Naive B cell (primary cell): ENCODE results near the gene KIN. TPM values are rescaled to one million over a fixed set of nuclear protein-coding genes. Genes with fewer than 3 reads are reported as not detected.

Experiments used
- ATAC-seq, 2 donors: fragments of 150-1000 bp; cut with Tn5 transposase; 2 replicates each; pipeline ENCODE4 v1.10.0; 2021; ENCODE audit warnings: low read depth in 2 of 2, mild to moderate bottlenecking in 2 of 2, moderate library complexity in 2 of 2
- DNase-seq: peaks from one replicate; pipeline ENCODE4 v3.0.0; 2022
- H3K27ac Mint-ChIP-seq, 6 donors: one replicate each; pipeline ENCODE4 v1.8.0; 2020 to 2022; ENCODE audit warnings: mild to moderate bottlenecking in 6 of 6, mixed read lengths in 6 of 6, moderate library complexity in 5 of 6, inconsistent platforms in 2 of 6
- H3K27me3 Mint-ChIP-seq, 3 donors: one replicate each; pipeline ENCODE4 v1.8.0; 2021 to 2022; ENCODE audit warnings: mixed read lengths in 3 of 3, mild to moderate bottlenecking in 1 of 3
- H3K36me3 Mint-ChIP-seq, 2 donors: one replicate each; pipeline ENCODE4 v1.8.0; 2020 to 2022; ENCODE audit warnings: mixed read lengths in 2 of 2, inconsistent platforms in 1 of 2, mild to moderate bottlenecking in 1 of 2
- H3K4me1 Mint-ChIP-seq, 3 donors: one replicate each; pipeline ENCODE4 v1.8.0; 2020 to 2022; ENCODE audit warnings: mixed read lengths in 3 of 3, inconsistent platforms in 1 of 3, mild to moderate bottlenecking in 1 of 3, moderate library complexity in 1 of 3
- H3K4me3 Mint-ChIP-seq, 8 donors: one replicate each; pipeline ENCODE4 v1.8.0; 2020 to 2022; ENCODE audit warnings: mild to moderate bottlenecking in 8 of 8, mixed read lengths in 8 of 8, moderate library complexity in 8 of 8, inconsistent platforms in 2 of 8
- H3K9me3 Mint-ChIP-seq, 7 donors: one replicate each; pipeline ENCODE4 v1.8.0; 2020 to 2022; ENCODE audit warnings: mixed read lengths in 7 of 7, mild to moderate bottlenecking in 5 of 7, inconsistent platforms in 2 of 7, moderate library complexity in 1 of 7
- polyA plus RNA-seq, 6 donors: library from polyadenylated mRNA; unstranded; fragments of 300-500 nt; fragmentation: Illumina TruSeq; gene quantifications; one replicate each; pipeline ENCODE4 v1.2.3, GENCODE V29; 2021; ENCODE audit warnings: low read depth in 6 of 6

Gene KIN, protein sequence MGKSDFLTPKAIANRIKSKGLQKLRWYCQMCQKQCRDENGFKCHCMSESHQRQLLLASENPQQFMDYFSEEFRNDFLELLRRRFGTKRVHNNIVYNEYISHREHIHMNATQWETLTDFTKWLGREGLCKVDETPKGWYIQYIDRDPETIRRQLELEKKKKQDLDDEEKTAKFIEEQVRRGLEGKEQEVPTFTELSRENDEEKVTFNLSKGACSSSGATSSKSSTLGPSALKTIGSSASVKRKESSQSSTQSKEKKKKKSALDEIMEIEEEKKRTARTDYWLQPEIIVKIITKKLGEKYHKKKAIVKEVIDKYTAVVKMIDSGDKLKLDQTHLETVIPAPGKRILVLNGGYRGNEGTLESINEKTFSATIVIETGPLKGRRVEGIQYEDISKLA
- polyA plus RNA-seq: 10 to 100 TPM in 1 of 6 donors, 1 to 10 TPM in 5; 5.3 to 17.9 (median 6.0) TPM

DNA sequence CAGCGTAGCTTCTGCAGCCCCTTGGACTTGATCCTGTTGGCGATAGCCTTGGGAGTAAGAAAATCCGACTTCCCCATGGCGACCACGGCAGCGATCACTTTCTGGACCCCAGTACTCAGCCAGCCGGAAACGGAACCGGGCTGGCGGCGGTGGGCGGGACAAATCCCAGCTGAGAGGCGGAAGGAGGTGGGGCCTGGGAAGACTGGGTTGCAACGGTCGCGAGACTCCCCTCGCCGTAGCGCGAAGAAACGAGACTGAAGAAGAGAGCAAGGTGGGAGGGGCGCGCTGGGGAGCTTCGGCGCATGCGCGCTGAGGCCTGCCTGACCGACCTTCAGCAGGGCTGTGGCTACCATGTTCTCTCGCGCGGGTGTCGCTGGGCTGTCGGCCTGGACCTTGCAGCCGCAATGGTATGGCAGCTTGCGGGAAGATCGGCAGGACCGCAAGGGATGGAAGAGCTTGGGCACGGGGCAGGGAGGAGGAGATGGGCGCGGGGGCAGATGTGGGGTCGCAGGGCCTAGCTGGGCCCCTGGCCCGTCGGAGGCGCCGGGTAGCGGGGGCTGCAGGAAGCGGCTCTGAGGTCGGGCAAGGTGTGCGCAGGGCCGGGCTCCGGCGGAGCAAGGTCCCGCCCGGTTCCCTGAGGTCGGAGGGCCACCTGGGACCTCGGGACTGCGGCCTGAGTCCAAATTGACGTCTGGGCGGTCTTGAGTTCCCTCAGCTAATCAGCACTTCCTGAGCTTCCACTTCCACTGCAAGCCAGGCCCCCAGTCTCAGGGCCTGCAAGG lies at the start of gene KIN, which contains the start of gene ATP5F1C:
TSS of gene KIN (minus strand) at position 137 of the 782 bp plus-strand sequence. CDS start at position 77, 60 bp downstream.
TSS of gene ATP5F1C (plus strand) at position 321 of the 782 bp plus-strand sequence. CDS start at position 352, 31 bp downstream.
- Mint-ChIP-seq H3K4me1 (peaks cover 27 to 69% (median 41%) of the 10 kb centered on the region in 3 donors), H3K9me3 (no peaks in the 10 kb centered on the region), H3K27me3 (no peaks in the 10 kb centered on the region), H3K4me3 (no peak within 1 kb of the TSS), H3K36me3 (peaks cover 0 to 4% of the 10 kb centered on the region in 2 donors), H3K27ac (peak within 1 kb of the TSS in 2 of 6 donors; percentile 87 to 88)
- ATAC-seq: peak; percentile 92 to 94
- peak; percentile 97 for DNase-seq

DNA sequence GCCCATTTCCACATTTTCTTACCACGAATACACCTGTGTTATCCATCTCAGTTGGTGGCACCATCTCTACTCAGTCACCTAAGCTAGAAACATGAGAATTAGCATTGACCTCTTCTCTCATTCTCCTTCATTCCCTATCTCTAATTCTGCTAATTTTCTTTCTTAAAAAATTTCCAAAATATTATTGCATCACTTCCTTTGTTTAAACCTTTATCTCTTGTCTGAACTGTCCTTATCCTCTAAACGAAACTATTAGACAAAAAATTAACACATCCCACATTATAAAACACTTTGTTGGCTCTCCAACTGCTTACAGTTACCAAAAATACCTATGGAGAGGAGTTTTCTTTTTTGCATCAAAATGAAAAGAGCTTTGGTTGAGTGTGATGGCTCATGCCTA lies 48.8 kb upstream of the KIN start:
- Mint-ChIP-seq H3K4me3 (no peak overlapping the region), H3K27ac (peak overlapping the region in 1 of 6 donors; percentile 43), H3K4me1 (peaks cover 13 to 37% (median 21%) of the 10 kb centered on the region in 3 donors), H3K9me3 (no peaks in the 10 kb centered on the region), H3K27me3 (no peaks in the 10 kb centered on the region), H3K36me3 (peaks cover 25% of the 10 kb centered on the region in 2 donors)
- ATAC-seq (no peak), DNase-seq (no peak)

DNA sequence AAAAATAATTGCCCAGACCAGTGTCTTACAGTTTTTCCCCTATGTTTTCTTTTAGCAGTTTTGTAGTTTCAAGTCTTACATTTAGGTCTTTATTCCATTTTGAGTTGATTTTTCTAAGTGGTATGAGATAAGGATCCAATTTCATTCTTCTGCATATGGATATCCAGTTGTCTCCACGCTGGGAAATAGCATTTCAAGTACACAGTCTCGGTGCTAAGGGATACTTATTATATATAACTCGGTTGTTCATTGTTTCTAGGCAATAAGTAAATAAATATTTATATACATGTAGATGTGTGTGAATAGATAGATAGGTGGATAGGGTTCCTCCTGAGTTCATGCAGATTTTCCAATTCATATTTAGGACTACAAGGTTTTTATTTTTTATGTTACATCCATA lies 46.5 kb upstream of the KIN start:
- no peak overlapping the region for H3K4me3 Mint-ChIP-seq
- H3K27me3 Mint-ChIP-seq: no peaks in the 10 kb centered on the region
- no peaks in the 10 kb centered on the region for H3K9me3 Mint-ChIP-seq
- DNase-seq: no peak
- H3K4me1 Mint-ChIP-seq: peaks cover 22 to 42% (median 31%) of the 10 kb centered on the region in 3 donors
- ATAC-seq: no peak
- no peak overlapping the region for H3K27ac Mint-ChIP-seq
- H3K36me3 Mint-ChIP-seq: peaks cover 23 to 25% of the 10 kb centered on the region in 2 donors

DNA sequence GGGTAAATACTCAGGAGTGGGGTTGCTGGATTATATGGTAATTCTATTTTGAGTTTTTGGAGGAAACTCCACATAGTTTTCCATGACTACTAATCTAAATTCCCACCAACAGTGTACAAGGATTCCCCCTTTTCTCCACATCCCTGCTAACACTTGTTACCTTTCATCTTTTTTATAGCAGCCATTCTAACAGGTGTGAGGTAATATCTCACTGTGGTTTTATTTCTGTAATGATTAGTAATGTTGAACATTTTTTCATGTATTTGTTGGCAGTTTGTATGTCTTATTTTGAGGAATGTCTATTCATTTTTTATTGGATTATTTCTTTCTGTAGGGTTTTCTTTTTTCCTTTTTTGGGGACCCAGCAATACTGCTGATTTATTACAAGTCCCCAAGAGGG lies 45.4 kb upstream of the KIN start:
- H3K36me3 Mint-ChIP-seq: peaks cover 17 to 24% of the 10 kb centered on the region in 2 donors
- no peaks in the 10 kb centered on the region for H3K9me3 Mint-ChIP-seq
- H3K4me1 Mint-ChIP-seq: peaks cover 25 to 42% (median 26%) of the 10 kb centered on the region in 3 donors
- peak overlapping the region in 2 of 6 donors; percentile 33 to 37 for H3K27ac Mint-ChIP-seq
- ATAC-seq (no peak), DNase-seq (no peak)
- H3K4me3 Mint-ChIP-seq: no peak overlapping the region
- H3K27me3 Mint-ChIP-seq: no peaks in the 10 kb centered on the region

DNA sequence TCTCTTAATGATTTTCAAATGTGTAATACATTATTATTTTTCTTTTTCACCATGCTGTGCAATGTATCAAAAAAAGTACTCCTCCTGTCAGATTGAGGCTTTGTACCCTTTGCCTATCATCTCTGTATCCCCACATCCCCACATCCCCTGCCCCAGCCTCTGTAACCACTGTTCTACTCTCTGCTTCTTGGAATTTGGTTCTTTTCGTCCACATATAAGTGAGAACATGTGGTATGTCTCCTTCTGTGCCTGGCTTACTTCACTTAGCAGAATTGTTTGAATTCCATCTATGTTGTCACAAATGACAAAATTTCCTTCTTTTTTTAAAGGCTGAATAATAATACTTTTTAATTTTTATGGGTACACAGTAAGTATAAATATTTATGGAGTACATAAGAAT lies 44.3 kb upstream of the KIN start:
- ATAC-seq (no peak), DNase-seq (no peak)
- no peak overlapping the region for H3K4me3 Mint-ChIP-seq
- no peaks in the 10 kb centered on the region for H3K27me3 Mint-ChIP-seq
- H3K4me1 Mint-ChIP-seq: peaks cover 28 to 48% (median 31%) of the 10 kb centered on the region in 3 donors
- H3K27ac Mint-ChIP-seq: no peak overlapping the region
- no peaks in the 10 kb centered on the region for H3K9me3 Mint-ChIP-seq
- peaks cover 13 to 24% of the 10 kb centered on the region in 2 donors for H3K36me3 Mint-ChIP-seq

DNA sequence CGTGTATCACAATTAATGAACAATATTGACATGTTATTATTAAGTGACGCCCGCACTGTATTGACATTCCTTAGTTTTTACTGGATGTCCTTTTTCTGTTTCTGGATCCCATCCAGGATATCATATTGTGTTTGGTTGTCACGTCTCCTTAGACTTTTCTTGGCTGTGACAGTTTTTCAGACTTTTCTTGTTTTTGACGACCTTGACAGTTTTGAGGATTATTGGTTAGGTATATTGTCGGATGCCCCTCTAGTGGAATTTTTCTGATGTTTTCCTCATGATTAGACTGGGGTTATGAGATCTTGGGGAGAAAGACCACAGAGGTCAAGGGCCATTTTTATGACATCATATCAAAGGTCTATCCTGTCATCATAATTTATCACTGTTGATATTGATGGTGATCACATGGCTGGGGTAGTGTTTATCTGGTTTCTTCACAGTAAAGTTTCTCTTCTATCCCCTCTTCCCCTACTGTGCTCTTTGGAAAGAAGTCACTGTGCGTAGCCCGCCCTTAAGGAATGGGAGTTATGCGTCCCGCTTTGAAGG lies 41.6 kb upstream of the KIN start:
- DNase-seq: no peak
- Mint-ChIP-seq H3K4me3 (no peak overlapping the region), H3K36me3 (peaks cover 13 to 19% of the 10 kb centered on the region in 2 donors), H3K27me3 (no peaks in the 10 kb centered on the region), H3K27ac (no peak overlapping the region), H3K4me1 (peaks cover 22 to 47% (median 24%) of the 10 kb centered on the region in 3 donors), H3K9me3 (no peaks in the 10 kb centered on the region)
- ATAC-seq: no peak

DNA sequence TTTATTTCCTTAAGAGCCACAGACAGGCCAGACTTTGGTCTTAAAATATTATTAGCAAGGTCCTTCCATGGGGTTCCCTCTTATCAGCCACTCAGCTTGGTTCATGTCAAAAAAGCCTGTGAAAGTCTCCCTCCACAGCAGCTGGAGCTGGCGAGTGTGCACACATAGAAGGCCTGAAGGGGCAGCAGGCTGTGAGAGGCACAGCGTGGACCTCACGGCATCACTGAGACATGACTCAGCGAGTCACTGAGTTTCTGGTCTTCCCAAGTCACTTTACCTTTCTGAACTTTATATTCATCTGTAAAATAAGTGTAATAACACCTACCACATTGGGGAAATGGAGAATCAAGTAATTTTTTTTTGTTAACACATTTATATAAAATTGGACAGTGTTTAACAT lies 39.2 kb upstream of the KIN start:
- no peak overlapping the region for H3K4me3 Mint-ChIP-seq
- peaks cover 13 to 21% of the 10 kb centered on the region in 2 donors for H3K36me3 Mint-ChIP-seq
- peaks cover 17 to 34% (median 26%) of the 10 kb centered on the region in 3 donors for H3K4me1 Mint-ChIP-seq

DNA sequence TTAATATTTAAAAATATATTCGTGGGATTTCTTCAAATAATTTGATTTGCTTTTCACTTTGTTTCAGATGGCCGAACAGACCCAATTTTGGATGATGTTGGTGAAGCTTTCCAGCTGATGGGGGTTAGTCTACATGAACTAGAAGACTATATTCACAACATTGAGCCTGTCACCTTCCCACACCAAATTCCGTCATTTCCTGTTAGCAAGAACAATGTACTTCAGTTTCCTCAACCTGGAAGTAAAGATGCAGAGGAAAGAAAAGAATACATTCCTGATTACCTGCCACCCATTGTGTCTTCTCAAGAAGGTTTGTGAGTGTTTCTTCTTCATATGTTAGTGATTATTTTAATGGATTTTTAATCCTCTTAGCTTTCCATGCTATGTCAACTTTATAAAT lies 36.5 kb upstream of the KIN start:
- ATAC-seq: no peak
- H3K4me3 Mint-ChIP-seq: no peak overlapping the region

More for the DNA sequence above, 39.2 kb upstream of the KIN start:
- DNase-seq (no peak), ATAC-seq (no peak)
- no peaks in the 10 kb centered on the region for H3K9me3 Mint-ChIP-seq
- H3K27me3 Mint-ChIP-seq: no peaks in the 10 kb centered on the region
- no peak overlapping the region for H3K27ac Mint-ChIP-seq

DNA sequence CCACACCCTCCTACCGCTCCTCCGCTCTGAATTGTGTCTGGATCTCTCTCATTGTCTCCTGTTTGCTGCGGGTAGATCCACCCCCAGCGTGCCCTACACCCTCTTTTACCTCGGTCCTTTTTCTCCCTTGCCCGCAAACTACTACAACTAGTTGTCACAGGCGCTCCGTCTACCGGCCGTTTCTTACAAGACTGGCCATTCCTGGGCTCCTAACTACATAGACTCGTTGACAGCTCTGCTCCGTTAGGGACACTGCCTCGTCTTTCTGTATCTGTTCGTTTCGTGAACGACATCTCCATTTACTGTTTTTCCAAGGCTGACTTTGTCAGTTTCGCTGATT lies 31.3 kb upstream of the KIN start:
- Mint-ChIP-seq H3K9me3 (peaks cover 0 to 3% (median 0%) of the 10 kb centered on the region in 7 donors), H3K4me3 (peak overlapping the region; percentile 93 to 100 (median 98)), H3K27me3 (peaks cover 0 to 7% (median 4%) of the 10 kb centered on the region in 3 donors), H3K27ac (peak overlapping the region; percentile 81 to 97 (median 90)), H3K36me3 (peaks cover 0 to 8% of the 10 kb centered on the region in 2 donors), H3K4me1 (peaks cover 27 to 35% (median 29%) of the 10 kb centered on the region in 3 donors)
- DNase-seq (peak; percentile 6), ATAC-seq (peak; percentile 18 to 26)

More for the DNA sequence above, 36.5 kb upstream of the KIN start:
- no peak overlapping the region for H3K27ac Mint-ChIP-seq
- no peak for DNase-seq
- H3K9me3 Mint-ChIP-seq: no peaks in the 10 kb centered on the region
- no peaks in the 10 kb centered on the region for H3K27me3 Mint-ChIP-seq
- peaks cover 25 to 36% (median 31%) of the 10 kb centered on the region in 3 donors for H3K4me1 Mint-ChIP-seq
- H3K36me3 Mint-ChIP-seq: peaks cover 8 to 18% of the 10 kb centered on the region in 2 donors

DNA sequence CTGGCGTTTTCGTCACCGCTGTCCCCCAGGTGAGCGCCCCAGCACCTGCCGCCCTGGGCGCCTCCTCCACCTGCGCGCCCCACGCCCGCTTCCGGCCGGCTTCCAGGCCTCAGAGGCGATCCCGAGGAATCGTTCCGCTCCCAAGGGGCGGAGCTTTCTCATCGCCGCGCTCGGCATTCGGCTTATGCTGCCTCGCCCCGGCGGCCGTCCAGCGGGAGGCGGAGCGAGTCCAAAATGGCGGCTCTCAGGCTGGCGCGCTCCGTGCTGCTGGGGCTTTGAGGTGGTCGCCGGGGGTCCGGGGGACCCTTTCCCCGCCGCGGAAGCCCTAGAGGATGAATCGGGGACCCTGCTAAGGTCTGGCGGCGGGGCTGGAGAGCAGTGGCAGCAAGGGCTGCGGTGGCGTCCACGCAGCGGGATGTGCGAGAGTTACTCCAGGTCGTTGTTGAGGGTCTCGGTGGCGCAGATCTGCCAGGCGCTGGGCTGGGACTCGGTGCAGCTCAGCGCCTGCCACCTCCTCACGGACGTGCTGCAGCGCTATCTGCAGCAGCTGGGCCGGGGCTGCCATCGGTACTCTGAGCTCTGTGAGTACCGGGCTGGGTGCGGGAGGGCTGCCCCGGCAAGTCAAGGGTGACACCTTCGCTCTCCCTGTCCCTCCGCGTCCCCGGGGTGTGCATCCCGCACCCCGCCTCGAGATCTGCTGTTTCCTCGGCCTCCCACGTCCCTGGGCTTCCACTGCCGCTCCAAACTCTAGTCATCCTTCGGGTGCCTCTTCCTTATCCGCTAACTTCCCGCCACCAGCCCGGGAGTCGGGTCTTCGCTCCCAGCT lies 30.7 kb upstream of the KIN start, which contains the start of gene TAF3:
TSS of gene TAF3 (plus strand) at position 211 of the 826 bp plus-strand sequence. CDS start at position 416, 205 bp downstream.
- H3K27me3 Mint-ChIP-seq: peaks cover 6 to 9% (median 7%) of the 10 kb centered on the region in 3 donors
- peak; percentile 86 to 88 for ATAC-seq
- peak within 1 kb of the TSS; percentile 93 to 100 (median 98) for H3K4me3 Mint-ChIP-seq
- H3K27ac Mint-ChIP-seq: peak within 1 kb of the TSS; percentile 82 to 97 (median 93)
- H3K36me3 Mint-ChIP-seq: peaks cover 0 to 8% of the 10 kb centered on the region in 2 donors
- peaks cover 27 to 35% (median 29%) of the 10 kb centered on the region in 3 donors for H3K4me1 Mint-ChIP-seq
- peaks cover 0 to 3% (median 0%) of the 10 kb centered on the region in 7 donors for H3K9me3 Mint-ChIP-seq
- peak; percentile 88 for DNase-seq

DNA sequence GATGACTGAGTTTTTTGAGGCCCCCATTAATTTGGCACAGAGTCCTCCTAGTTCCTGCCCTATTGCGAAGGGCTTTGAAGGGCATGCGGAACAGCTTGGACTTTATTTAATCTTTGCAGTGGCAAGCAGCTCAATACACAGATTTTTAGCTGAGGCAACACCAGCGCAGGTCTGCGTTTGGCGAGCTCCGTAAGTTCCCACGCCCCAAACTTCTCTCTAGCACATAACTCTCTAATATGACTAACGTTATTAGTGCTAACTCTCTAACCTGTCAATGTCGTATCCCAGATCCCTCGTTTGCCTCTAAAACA lies 30.1 kb upstream of the KIN start:
- peak overlapping the region; percentile 93 to 100 (median 98) for H3K4me3 Mint-ChIP-seq
- peak; percentile 34 to 35 for ATAC-seq
- H3K27me3 Mint-ChIP-seq: peaks cover 8 to 14% (median 10%) of the 10 kb centered on the region in 3 donors
- peaks cover 0 to 8% of the 10 kb centered on the region in 2 donors for H3K36me3 Mint-ChIP-seq
- H3K27ac Mint-ChIP-seq: peak overlapping the region; percentile 44 to 94 (median 90)
- peaks cover 0 to 3% (median 0%) of the 10 kb centered on the region in 7 donors for H3K9me3 Mint-ChIP-seq
- H3K4me1 Mint-ChIP-seq: peaks cover 27 to 35% (median 29%) of the 10 kb centered on the region in 3 donors
- DNase-seq: no peak

DNA sequence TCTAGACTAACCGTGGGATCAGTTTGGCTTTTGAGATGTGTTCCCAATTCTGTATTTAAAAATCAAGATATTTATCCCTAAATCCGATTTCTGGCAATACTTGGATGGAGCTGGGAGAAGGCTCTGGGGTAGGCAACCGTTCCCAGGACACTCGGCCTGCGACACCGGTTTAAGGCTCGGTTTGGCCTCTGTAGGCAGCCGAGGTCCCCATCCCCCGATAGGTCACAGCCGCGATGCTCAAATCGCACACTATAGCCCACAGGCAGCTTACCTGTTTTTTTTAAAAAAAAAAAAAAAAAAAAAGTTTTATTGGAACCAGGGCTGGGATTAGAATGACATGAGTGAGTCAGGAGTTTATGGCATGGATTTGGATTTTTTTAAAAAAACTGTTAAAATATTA lies 29.8 kb upstream of the KIN start:
- Mint-ChIP-seq H3K36me3 (peaks cover 0 to 8% of the 10 kb centered on the region in 2 donors), H3K4me1 (peaks cover 27 to 35% (median 29%) of the 10 kb centered on the region in 3 donors), H3K27ac (peak overlapping the region in 3 of 6 donors; percentile 87 to 94 (median 92)), H3K27me3 (peaks cover 8 to 14% (median 10%) of the 10 kb centered on the region in 3 donors), H3K4me3 (peak overlapping the region; percentile 93 to 100 (median 98)), H3K9me3 (peaks cover 0 to 3% (median 0%) of the 10 kb centered on the region in 7 donors)
- no peak for DNase-seq
- no peak for ATAC-seq
